IPS-18a (cell line): ENCODE results near the gene STEEP1.
"Not testable (repeated sequence)": the region's sequence is repeated elsewhere in the genome, so short reads cannot be mapped to it uniquely, and the experiment has no call there.

Experiments
- H3K27ac ChIP-seq: one replicate; pipeline ENCODE4 v1.5.1; 2013; ENCODE audit warnings: low read length
- H3K27me3 ChIP-seq: one replicate; pipeline ENCODE4 v1.6.1; 2013; ENCODE audit warnings: mild to moderate bottlenecking, low read length; ENCODE audit not compliant: control insufficient read depth, insufficient read depth
- H3K36me3 ChIP-seq: one replicate; pipeline ENCODE4 v1.6.1; 2013; ENCODE audit warnings: low read depth, low read length; ENCODE audit not compliant: control insufficient read depth
- H3K4me1 ChIP-seq: one replicate; pipeline ENCODE4 v1.6.1; 2013; ENCODE audit warnings: low read depth, low read length; ENCODE audit not compliant: control insufficient read depth
- H3K4me3 ChIP-seq: one replicate; pipeline ENCODE4 v1.5.1; 2013; ENCODE audit warnings: low read length
- H3K9ac ChIP-seq: one replicate; pipeline ENCODE4 v1.6.1; 2013; ENCODE audit warnings: mild to moderate bottlenecking, low read length, moderate library complexity
- H3K9me3 ChIP-seq: one replicate; pipeline ENCODE4 v1.6.1; 2013; ENCODE audit warnings: low read depth, low read length; ENCODE audit not compliant: control insufficient read depth

STEEP1 gene

GRCh38 chrX:119523664-119524184 is 41.5 kb downstream of the STEEP1 start:
- no peak overlapping the region for H3K27ac ChIP-seq

GRCh38 chrX:119521246-119521645 is 44.0 kb downstream of the STEEP1 start:
- no peaks in the 10 kb centered on the region for H3K4me1 ChIP-seq
- H3K27ac ChIP-seq: no peak overlapping the region
- peaks cover 4% of the 10 kb centered on the region for H3K9me3 ChIP-seq
- H3K27me3 ChIP-seq: no peaks in the 10 kb centered on the region
- no peaks in the 10 kb centered on the region for H3K36me3 ChIP-seq
- no peak overlapping the region for H3K4me3 ChIP-seq
- no peak overlapping the region for H3K9ac ChIP-seq

More at GRCh38 chrX:119523664-119524184, 41.5 kb downstream of the STEEP1 start:
- no peaks in the 10 kb centered on the region for H3K27me3 ChIP-seq
- no peaks in the 10 kb centered on the region for H3K36me3 ChIP-seq
- no peaks in the 10 kb centered on the region for H3K9me3 ChIP-seq
- no peak overlapping the region for H3K9ac ChIP-seq
- H3K4me3 ChIP-seq: no peak overlapping the region
- no peaks in the 10 kb centered on the region for H3K4me1 ChIP-seq

GRCh38 chrX:119518371-119518770 is 46.8 kb downstream of the STEEP1 start:
- Histone ChIP-seq H3K9me3 (peaks cover 6% of the 10 kb centered on the region), H3K27me3 (no peaks in the 10 kb centered on the region), H3K27ac (no peak overlapping the region), H3K4me3 (no peak overlapping the region), H3K4me1 (no peaks in the 10 kb centered on the region), H3K36me3 (no peaks in the 10 kb centered on the region), H3K9ac (no peak overlapping the region)

- no peaks in the 10 kb centered on the region for H3K27me3 ChIP-seq
- H3K4me3 ChIP-seq: no peak overlapping the region
- peaks cover 6% of the 10 kb centered on the region for H3K9me3 ChIP-seq
- no peaks in the 10 kb centered on the region for H3K4me1 ChIP-seq
- no peak overlapping the region for H3K9ac ChIP-seq
- no peak overlapping the region for H3K27ac ChIP-seq
- no peaks in the 10 kb centered on the region for H3K36me3 ChIP-seq
Observed at GRCh38 chrX:119516157-119516702, 49.0 kb downstream of the STEEP1 start.

- peaks cover 2% of the 10 kb centered on the region for H3K9me3 ChIP-seq
- no peaks in the 10 kb centered on the region for H3K4me1 ChIP-seq
- H3K4me3 ChIP-seq: no peak overlapping the region
- H3K27me3 ChIP-seq: no peaks in the 10 kb centered on the region
- no peak overlapping the region for H3K27ac ChIP-seq
- no peak overlapping the region for H3K9ac ChIP-seq
- H3K36me3 ChIP-seq: no peaks in the 10 kb centered on the region
Observed at GRCh38 chrX:119512146-119512800, 52.9 kb downstream of the STEEP1 start.

GRCh38 chrX:119507206-119507605 is 58.0 kb downstream of the STEEP1 start:
- Histone ChIP-seq H3K27me3 (no peaks in the 10 kb centered on the region), H3K9ac (no peak overlapping the region), H3K27ac (no peak overlapping the region), H3K36me3 (no peaks in the 10 kb centered on the region), H3K9me3 (no peaks in the 10 kb centered on the region), H3K4me1 (no peaks in the 10 kb centered on the region), H3K4me3 (no peak overlapping the region)

GRCh38 chrX:119505945-119506344 is 59.3 kb downstream of the STEEP1 start:
- Histone ChIP-seq H3K4me3 (no peak overlapping the region), H3K36me3 (no peaks in the 10 kb centered on the region), H3K9ac (no peak overlapping the region), H3K4me1 (no peaks in the 10 kb centered on the region), H3K27me3 (no peaks in the 10 kb centered on the region), H3K27ac (no peak overlapping the region), H3K9me3 (no peaks in the 10 kb centered on the region)

GRCh38 chrX:119505145-119505544 is 60.1 kb downstream of the STEEP1 start:
- H3K9me3 ChIP-seq, H3K27me3 ChIP-seq, H3K36me3 ChIP-seq, H3K27ac ChIP-seq, H3K4me1 ChIP-seq, H3K9ac ChIP-seq, H3K4me3 ChIP-seq: not testable (repeated sequence)

GRCh38 chrX:119503484-119503861 is 61.7 kb downstream of the STEEP1 start:
- H3K9me3 ChIP-seq: no peaks in the 10 kb centered on the region
- H3K27ac ChIP-seq: no peak overlapping the region
- no peak overlapping the region for H3K9ac ChIP-seq
- no peaks in the 10 kb centered on the region for H3K27me3 ChIP-seq
- no peaks in the 10 kb centered on the region for H3K36me3 ChIP-seq
- H3K4me1 ChIP-seq: no peaks in the 10 kb centered on the region
- H3K4me3 ChIP-seq: no peak overlapping the region

GRCh38 chrX:119502727-119503483 is 62.3 kb downstream of the STEEP1 start:
- H3K27ac ChIP-seq: no peak overlapping the region
- H3K9ac ChIP-seq: no peak overlapping the region
- no peaks in the 10 kb centered on the region for H3K36me3 ChIP-seq
- H3K4me3 ChIP-seq: no peak overlapping the region
- H3K4me1 ChIP-seq: no peaks in the 10 kb centered on the region
- no peaks in the 10 kb centered on the region for H3K27me3 ChIP-seq
- no peaks in the 10 kb centered on the region for H3K9me3 ChIP-seq

GRCh38 chrX:119501511-119502148 is 63.6 kb downstream of the STEEP1 start:
- H3K9me3 ChIP-seq: no peaks in the 10 kb centered on the region
- no peaks in the 10 kb centered on the region for H3K4me1 ChIP-seq
- no peak overlapping the region for H3K27ac ChIP-seq
- no peaks in the 10 kb centered on the region for H3K27me3 ChIP-seq
- H3K4me3 ChIP-seq: no peak overlapping the region
- H3K9ac ChIP-seq: no peak overlapping the region
- no peaks in the 10 kb centered on the region for H3K36me3 ChIP-seq
